Hematopoietic multipotent progenitor cell treated with erythropoietin and hydrocortisone succinate and interleukin-3 and kit ligand, for 8 days (in vitro differentiated cells): Measurements from ENCODE around the gene VWA5B1.
A peak's percentile ranks its signal among the peaks of the same experiment; 100 is the strongest.

Source experiments
- DNase-seq: peaks from one replicate; pipeline ENCODE4 v3.0.0-alpha.2; 2015

Gene VWA5B1

GRCh38 chr1:20351911-20352701, 61.4 kb downstream of the VWA5B1 start:
- no peak for DNase-seq

DNA sequence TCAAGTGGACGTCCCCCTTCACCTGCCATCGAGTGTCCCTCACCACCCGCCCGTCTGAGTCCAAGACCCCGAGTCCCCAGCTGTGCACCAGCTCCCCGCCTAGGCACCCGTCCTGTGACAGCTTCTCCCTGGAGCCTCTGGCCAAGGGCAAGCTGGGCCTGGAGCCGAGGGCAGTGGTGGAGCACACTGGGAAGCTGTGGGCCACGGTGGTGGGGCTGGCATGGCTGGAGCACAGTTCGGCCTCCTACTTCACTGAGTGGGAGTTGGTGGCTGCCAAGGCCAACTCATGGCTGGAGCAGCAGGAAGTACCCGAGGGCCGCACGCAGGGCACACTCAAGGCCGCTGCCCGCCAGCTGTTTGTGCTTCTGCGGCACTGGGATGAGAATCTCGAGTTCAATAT, 63.2 kb downstream of the VWA5B1 start:
- no peak for DNase-seq

DNA sequence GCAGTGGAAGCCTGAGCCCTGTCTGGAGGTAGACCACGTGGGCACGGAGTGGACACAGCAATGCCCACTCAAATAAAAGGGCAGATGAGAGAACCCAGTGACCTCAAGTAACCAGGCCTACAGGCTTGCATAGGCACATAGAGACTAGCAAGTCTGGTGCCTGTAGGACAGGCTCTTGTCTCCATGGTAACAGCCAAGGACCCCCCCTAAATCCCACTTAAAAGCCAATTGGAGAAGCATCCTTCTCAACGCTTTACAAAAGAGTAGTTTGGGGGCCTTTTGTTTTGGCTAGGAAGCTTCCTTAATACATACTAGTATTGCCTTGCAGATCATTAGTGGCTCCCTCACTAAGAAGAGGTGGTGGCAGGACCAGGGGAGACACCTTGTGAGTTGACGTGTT, 63.9 kb downstream of the VWA5B1 start:
- no peak for DNase-seq

DNA sequence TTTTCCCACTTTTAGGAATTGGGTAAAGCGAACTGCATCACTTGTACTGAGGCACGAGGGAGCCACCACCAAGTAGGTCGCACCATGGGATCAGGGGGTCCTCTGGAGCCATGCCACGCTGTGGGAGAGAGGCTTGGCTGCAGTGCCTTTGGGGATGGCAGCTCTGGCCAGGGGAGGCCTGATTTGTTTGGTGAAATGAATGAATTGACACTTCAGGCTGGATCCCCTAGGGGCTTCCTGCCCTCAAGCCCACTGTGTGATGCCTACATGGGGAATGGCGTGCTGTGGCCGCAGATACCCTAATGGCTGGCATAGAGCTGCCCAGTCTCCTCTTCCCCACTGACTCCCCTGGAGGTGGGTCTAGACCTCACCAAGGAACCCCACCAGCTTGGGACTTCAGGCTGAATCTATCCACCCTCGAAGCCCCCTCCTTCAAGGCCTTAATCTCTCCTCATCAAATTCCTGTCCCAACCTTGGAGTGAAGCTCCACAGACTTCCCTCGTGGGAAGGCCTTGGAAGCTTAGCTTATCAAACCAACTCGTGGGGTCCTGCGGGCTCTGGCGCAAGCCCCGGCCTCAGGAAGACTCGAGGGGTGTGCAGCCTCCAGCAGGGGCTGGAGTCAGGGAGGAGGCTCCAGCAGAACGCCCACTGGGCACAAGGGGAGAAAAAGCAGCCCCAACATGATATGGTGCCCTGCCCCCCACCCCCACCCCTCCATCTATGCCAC, 64.6 kb downstream of the VWA5B1 start:
- no peak for DNase-seq

DNA sequence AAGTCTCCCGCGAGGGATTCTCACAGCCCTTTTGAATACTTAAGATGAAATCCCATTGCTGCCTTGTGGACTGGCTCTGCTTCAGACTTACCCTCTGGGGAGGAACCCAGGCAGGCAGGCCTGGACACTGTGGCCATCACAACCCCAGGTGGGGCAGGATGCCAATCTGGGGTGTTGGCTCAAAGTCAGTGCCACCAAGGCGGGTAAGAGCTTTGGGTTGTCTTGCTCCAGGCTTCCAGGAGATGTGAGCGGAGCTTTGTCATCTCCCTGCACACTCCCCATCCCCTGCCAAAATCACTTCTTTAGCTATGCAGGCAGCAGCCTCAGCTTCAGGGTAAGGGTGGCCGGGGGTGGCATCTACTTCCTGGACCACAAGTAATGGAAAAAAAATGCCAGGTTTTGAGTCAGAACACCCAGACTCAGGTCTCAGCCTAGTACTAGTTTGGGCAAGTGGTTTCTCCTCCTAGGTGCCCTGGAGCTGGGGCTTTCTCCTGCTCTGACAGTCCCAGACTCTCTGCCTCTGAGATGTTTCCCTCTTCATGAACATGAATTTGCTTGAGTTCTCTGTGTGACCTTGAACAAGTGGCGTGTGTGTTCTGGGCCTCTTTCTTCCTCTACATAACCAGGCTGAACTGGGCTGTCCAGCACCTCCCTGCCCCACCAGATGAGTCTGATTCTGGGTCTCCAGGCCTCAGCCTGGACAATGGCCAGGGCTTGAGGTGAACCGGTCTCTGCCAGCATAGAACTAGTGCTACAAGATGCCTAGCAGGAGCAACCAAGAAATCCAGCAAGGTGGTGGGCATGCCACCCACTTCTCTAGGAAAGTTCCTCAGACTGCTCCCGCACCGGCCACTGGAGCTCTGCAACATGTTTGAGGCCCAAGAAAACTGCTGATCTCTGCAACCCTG, 65.4 kb downstream of the VWA5B1 start:
- no peak for DNase-seq

GRCh38 chr1:20356850-20357459, 66.3 kb downstream of the VWA5B1 start:
- no peak for DNase-seq

DNA sequence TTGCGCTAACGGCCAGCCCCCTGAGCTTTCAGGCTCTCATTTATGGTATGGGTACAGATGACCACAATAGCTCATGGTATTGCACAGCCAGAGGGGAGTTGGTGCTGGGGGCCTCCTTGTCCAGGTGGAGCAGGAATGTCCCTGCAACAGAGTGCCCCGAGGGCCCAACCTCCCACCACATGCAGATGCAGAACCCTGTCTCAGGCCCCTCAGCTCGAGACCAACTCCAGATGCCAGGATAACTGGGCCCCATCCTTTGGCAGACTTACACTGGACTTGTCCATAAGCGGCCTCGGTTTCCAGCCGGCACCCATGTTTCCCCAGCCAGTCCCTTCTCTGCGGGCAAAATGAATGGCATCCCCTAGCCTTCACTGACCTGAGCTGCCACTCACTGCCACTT, 67.1 kb downstream of the VWA5B1 start:
- no peak for DNase-seq

- no peak for DNase-seq
Observed at GRCh38 chr1:20358761-20359263, 68.1 kb downstream of the VWA5B1 start.

DNA sequence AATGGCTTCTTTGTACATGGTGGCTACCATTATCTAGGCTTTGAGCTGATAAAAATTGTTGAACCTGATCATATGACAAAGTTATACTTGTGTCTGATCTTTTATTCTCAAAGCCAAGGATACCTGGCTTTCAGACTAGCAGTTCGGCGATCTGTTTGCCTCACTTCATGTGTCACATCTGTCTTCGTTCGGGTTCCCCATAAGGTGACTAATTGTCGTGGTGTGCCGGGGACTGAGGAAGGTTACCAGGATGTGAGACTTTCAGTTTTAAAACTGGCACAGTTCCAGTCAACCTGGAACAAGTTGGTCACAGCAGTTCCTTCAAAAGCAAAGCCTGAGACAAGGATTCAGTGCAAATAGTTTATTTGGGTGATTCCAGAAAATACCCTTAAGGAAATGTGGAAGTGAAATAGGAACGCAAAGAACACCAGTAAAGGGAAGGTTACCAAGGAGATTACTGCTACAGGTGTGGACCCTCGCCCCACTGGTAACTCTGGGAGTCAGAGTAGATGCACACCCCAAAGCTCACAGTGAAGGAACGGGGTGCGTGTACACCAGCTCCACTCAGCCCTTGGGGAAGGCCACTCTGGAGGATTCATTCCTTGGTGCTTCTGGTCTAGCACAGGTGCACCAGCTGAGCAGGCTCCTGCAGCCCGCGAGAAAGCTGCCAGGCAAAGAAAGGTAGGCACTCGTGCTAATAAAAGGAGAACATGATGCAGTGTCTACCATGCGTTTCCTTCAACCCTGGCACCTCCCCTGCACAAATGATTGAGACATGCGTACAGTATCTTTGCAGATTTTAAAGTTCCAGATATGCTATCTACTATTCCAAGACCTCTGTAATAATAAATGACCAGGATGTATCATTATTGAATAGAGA, 69.0 kb downstream of the VWA5B1 start:
- no peak for DNase-seq

GRCh38 chr1:20361401-20361800, 70.7 kb downstream of the VWA5B1 start:
- DNase-seq = no peak

- DNase-seq = peak; percentile 6
Observed at GRCh38 chr1:20361805-20362381, 71.2 kb downstream of the VWA5B1 start.

GRCh38 chr1:20362856-20363255, 72.2 kb downstream of the VWA5B1 start:
- DNase-seq = no peak

DNA sequence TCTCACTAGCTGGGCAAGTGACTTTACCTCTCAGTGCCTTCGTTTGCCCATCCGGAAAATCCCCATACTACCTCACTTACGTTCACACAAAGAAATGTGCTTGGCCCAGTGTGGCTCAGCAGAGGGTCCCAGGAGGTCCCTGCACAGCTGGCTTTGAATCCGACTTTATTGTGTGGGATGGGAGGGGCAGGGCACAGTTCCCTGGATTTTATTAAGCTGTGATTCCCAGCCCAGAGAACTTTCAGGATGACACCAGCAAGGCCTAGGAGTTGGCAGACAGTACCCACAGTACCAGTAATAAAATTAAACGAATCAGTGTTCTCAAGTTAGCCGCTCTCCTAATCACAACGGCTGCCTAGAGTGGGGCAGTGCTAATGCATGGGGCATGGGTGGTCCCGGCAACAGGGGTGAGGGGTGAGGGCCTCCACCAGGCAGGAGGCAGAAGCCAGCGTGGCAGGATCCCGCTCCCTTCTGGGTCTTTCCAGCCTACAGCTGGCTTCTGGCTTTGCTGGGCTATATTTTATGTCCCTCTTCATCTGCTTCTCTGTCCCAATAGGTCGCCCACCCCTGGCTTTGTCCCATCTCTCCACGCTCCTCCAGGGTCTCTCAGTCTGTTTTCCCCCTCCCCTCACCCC, 74.9 kb downstream of the VWA5B1 start:
- DNase-seq = no peak

DNA sequence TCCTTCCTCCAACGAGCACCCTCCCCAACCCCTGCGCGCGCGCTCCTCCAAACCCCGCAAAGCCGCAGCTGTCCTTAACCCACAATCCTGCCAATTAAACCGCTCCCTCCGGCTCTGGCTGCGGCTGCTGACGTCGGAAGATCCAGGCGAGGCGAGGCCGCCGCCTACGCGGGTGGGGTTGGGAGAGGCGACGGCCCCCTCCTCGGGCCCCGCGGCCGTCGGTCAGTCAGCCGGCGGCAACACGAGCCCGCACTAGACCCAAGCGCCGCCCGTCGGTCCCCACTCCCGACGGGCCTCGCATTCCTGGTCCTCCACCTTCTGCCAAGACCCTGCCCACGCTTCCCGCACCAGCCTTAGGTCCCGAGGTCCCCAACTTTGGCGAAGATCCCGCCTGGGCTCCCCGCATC, 75.4 kb downstream of the VWA5B1 start:
- DNase-seq = no peak

GRCh38 chr1:20366463-20367115, 75.9 kb downstream of the VWA5B1 start:
- DNase-seq = no peak

- DNase-seq = peak; percentile 9
Observed at GRCh38 chr1:20367116-20367585, 76.5 kb downstream of the VWA5B1 start.

DNA sequence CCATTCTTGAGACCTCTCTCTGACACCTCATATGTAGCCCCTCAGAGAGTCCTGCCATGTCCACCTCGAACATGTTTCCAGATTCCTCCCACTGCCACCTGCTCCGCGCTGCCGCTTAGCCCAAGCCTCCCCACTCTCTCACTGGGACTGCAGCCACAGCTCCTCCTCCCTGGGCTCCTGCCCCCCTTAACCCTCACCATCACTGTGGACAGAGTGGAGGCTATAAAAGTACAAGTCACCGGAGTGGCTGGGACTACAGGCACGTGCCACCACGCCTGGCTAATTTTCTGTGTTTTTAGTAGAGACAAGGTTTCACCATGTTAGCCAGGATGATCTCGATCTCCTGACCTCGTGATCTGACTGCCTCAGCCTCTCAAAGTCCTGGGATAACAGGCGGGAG, 77.0 kb downstream of the VWA5B1 start:
- no peak for DNase-seq

DNA sequence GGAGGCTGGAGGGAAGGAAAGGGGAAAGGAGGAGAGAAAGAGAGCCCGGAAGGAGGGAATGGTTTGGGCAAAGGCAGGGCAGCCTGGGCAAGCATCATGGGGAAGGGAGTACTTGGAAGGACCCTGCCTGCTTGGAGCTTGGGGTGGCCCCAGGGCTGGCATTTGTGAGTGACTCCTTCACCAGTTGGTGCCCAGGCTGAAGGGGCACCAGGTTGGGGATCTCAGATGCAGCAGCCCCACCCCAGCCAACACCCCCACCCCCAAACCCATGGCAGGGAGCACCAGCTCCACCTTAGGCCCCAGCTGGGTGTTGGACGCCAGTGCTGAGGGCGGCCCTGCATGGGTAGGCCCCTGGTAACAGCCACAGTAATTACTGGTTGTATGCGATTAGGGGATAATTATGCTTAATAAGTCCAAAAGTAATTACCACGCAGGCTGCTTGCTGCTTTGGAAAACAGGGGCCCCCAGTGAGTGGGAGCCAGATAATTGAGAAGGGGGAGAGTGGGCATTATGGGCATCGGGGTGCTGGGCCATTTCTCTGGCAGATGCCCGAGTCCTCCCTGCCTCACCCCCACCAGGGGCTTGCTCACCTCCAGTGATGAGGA, 78.3 kb downstream of the VWA5B1 start:
- DNase-seq = no peak

DNA sequence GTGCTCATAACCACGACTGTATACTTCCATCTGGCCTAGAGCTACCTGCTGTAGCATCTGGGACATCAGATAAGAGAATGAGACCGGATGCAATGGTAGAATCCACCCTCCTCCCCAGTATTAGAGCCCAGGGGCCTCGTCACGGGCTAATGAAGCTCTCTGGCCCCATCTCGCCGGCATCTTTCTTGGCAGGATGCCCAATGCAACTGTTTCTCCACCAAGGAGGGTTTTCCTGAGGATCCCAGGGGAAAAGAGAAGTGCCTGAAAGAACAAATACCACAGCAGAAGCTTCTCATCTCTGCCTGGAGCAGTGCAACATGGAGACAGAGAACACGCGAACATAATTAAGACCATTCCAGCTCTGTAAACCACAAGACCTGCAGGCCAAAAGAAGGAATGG, 80.0 kb downstream of the VWA5B1 start:
- DNase-seq = no peak

DNA sequence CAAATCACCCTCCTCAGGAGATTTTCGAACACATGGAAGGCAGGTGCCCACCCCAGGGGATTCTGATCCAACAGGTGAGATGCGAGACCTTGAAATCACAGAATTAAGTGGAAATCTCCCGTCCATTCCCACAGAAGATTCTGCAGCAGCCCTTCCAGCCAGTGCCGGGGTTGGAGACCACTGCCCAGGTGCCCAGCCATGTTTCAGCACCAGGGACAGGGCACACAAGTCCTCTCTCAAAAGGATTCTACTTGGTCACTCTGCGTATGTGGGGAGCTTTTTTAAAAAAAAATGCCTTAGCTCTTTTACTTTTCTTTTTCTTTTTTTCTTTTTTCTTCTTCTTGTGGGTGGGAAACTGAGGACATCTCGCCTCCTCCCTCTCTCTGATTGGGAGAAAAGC, 80.7 kb downstream of the VWA5B1 start:
- no peak for DNase-seq
